Measurements from ENCODE around the gene CFAP20DC.
"Not testable (repeated sequence)": the region's sequence is repeated elsewhere in the genome, so short reads cannot be mapped to it uniquely, and the experiment has no call there.

CFAP20DC gene

GRCh38 chr3:58864480-58864879 is 185.3 kb downstream of the CFAP20DC start:
- no peak for DNase-seq

- DNase-seq: no peak
These were observed 186.6 kb downstream of the CFAP20DC start for GRCh38 chr3:58863206-58863605.

- DNase-seq: no peak
These were observed 188.3 kb downstream of the CFAP20DC start for GRCh38 chr3:58861551-58861950.

- no peak for DNase-seq
These were observed 191.7 kb downstream of the CFAP20DC start for GRCh38 chr3:58858126-58858525.

GRCh38 chr3:58857402-58857801 is 192.4 kb downstream of the CFAP20DC start:
- DNase-seq: no peak

- no peak for DNase-seq
These were observed 201.0 kb downstream of the CFAP20DC start for GRCh38 chr3:58848826-58849225.

GRCh38 chr3:58842050-58842747 is 207.6 kb downstream of the CFAP20DC start:
- not testable (repeated sequence) for DNase-seq

GRCh38 chr3:58840949-58841348 is 208.9 kb downstream of the CFAP20DC start:
- DNase-seq: no peak

GRCh38 chr3:58839964-58840363 is 209.9 kb downstream of the CFAP20DC start:
- no peak for DNase-seq

- DNase-seq: no peak
These were observed 210.6 kb downstream of the CFAP20DC start for GRCh38 chr3:58839187-58839586.

- no peak for DNase-seq
These were observed 212.0 kb downstream of the CFAP20DC start for GRCh38 chr3:58837856-58838255.

GRCh38 chr3:58837141-58837843 is 212.5 kb downstream of the CFAP20DC start:
- DNase-seq: no peak

GRCh38 chr3:58835086-58835485 is 214.7 kb downstream of the CFAP20DC start:
- no peak for DNase-seq

GRCh38 chr3:58833491-58833890 is 216.3 kb downstream of the CFAP20DC start:
- DNase-seq: no peak

- no peak for DNase-seq
These were observed 220.4 kb downstream of the CFAP20DC start for GRCh38 chr3:58829321-58830000.

GRCh38 chr3:58824777-58825176 is 225.0 kb downstream of the CFAP20DC start:
- DNase-seq: no peak

- peak; percentile 5 to 33 for DNase-seq
These were observed 225.5 kb downstream of the CFAP20DC start for GRCh38 chr3:58824285-58824684.

GRCh38 chr3:58806551-58807244 is 243.1 kb downstream of the CFAP20DC start:
- DNase-seq: not testable (repeated sequence)

GRCh38 chr3:58804914-58805313 is 244.9 kb downstream of the CFAP20DC start:
- DNase-seq: no peak

GRCh38 chr3:58801541-58801940 is 248.3 kb downstream of the CFAP20DC start:
- no peak for DNase-seq

- DNase-seq: no peak
These were observed 248.9 kb downstream of the CFAP20DC start for GRCh38 chr3:58800940-58801339.

- DNase-seq: no peak
These were observed 249.8 kb downstream of the CFAP20DC start for GRCh38 chr3:58800032-58800431.

- DNase-seq: no peak
These were observed 250.6 kb downstream of the CFAP20DC start for GRCh38 chr3:58799271-58799670.
